Adrenal gland (tissue), 5 donors: Measurements from ENCODE around the gene FOXK2.

Experiments
- POLR2A ChIP-seq, 2 donors: fragments of 450-650 bp; IDR thresholded peaks; one replicate each; pipeline ENCODE4 v1.6.1; 2017; ENCODE audit warnings: antibody characterized with exemption in 2 of 2, mild to moderate bottlenecking in 2 of 2, moderate library complexity in 1 of 2
- TF ChIP-seq, protein P1 (sequence below), 6 experiments: fragments of 450-650 bp in 4 of 6; fragments of 200-600 bp in 2 of 6; sonication (generic) in 1 of 6; IDR thresholded peaks; 1 replicate in 5 of 6; 2 replicates in 1 of 6; pipeline versions ENCODE4 v1.5.1 to v1.8.0; 2016 to 2021; ENCODE audit warnings: antibody characterized with exemption in 6 of 6, mild to moderate bottlenecking in 2 of 6, moderate library complexity in 1 of 6
- donor health status: DM: no; HTN: no; CAD: no.

DNA sequence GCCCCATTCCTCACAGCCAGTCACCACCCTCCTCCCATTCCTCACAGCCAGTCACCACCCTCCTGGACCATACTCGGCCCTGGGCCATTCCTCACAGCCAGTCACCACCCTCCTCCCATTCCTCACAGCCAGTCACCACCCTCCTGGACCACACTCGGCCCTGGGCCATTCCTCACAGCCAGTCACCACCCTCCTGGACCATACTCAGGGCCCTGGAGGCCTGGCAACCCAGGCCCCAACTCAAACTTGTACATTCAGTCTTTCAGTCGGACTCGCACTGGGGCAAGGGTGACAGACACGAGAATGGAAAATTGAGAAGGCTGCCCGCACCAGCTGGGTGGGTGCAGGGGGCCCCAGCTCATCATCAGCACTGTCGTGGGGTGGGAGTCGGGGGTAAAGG, 30.4 kb upstream of the FOXK2 start:
- TF ChIP-seq, protein P1, sequence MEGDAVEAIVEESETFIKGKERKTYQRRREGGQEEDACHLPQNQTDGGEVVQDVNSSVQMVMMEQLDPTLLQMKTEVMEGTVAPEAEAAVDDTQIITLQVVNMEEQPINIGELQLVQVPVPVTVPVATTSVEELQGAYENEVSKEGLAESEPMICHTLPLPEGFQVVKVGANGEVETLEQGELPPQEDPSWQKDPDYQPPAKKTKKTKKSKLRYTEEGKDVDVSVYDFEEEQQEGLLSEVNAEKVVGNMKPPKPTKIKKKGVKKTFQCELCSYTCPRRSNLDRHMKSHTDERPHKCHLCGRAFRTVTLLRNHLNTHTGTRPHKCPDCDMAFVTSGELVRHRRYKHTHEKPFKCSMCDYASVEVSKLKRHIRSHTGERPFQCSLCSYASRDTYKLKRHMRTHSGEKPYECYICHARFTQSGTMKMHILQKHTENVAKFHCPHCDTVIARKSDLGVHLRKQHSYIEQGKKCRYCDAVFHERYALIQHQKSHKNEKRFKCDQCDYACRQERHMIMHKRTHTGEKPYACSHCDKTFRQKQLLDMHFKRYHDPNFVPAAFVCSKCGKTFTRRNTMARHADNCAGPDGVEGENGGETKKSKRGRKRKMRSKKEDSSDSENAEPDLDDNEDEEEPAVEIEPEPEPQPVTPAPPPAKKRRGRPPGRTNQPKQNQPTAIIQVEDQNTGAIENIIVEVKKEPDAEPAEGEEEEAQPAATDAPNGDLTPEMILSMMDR (IDR thresholded peaks at IDR 0.05): no peak
- TF ChIP-seq POLR2A (IDR thresholded peaks at IDR 0.05): no peak
